ENCODE measurements around the gene LRRC59.

Gene LRRC59

GRCh38 chr17:50347117-50347893 is 50.0 kb downstream of the LRRC59 start:
- DNase-seq (ENCODE audit: extremely low read depth, low read depth) = no peak

DNA sequence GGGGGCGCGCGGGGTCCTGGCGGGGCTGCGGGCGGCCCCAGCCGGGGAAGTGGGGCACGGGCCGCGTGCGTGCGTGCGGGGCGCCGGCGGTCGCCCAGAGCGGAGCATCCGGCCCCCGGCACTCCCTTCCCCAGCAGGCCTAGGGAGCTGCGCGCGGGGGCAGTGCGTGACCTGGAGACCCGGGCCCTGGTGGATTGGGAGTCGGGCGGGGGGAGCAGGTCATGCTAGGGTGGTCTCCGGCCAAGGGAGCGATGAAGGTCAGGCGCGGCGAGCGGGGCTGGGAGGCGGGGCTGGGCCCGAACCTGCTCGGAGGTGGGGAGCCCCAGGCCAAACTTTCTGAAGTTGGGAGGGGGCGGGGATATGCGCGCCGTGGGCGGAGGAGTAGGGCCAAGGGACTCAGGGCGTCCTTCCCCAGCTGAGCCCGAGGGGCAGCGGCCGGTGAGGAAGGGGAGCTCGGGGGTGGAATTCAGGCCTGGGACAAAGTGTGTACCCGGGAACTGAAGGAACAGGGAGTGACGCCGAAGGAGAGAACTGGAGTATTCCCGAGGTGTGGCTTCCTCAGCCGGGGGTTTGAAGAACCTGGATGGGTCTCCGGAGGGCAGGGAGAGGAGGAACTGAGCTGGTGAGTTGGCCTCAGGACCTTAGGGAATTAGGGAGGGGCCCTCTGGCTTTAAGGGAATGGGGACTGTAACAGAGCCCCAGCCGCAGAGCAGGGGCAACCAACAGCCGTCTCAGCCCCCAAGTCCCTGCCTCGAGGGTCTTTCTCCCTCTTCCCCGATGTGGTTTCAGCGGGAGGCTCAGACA is 50.8 kb downstream of the LRRC59 start:
- TF ChIP-seq CTCF (IDR thresholded peaks at IDR 0.05; ENCODE audit: low read depth, low read length) = no peak
- DNase-seq (ENCODE audit: extremely low read depth, low read depth) = no peak

More at GRCh38 chr17:50347117-50347893, 50.0 kb downstream of the LRRC59 start:
- no peak for TF ChIP-seq CTCF (IDR thresholded peaks at IDR 0.05; ENCODE audit: low read depth, low read length)

- DNase-seq (ENCODE audit: extremely low read depth, low read depth) = peak; percentile 43
- TF ChIP-seq CTCF (IDR thresholded peaks at IDR 0.05; ENCODE audit: low read depth, low read length) = no peak
These were observed 51.7 kb downstream of the LRRC59 start, which contains the start of gene XYLT2 for GRCh38 chr17:50345432-50346312. Gene XYLT2 (plus strand): TSS chr17:50346126. CDS start chr17:50346141, 15 bp downstream.

- TF ChIP-seq CTCF (IDR thresholded peaks at IDR 0.05; ENCODE audit: low read depth, low read length) = no peak
- DNase-seq (ENCODE audit: extremely low read depth, low read depth) = no peak
These were observed 52.5 kb downstream of the LRRC59 start for GRCh38 chr17:50344731-50345365.

DNA sequence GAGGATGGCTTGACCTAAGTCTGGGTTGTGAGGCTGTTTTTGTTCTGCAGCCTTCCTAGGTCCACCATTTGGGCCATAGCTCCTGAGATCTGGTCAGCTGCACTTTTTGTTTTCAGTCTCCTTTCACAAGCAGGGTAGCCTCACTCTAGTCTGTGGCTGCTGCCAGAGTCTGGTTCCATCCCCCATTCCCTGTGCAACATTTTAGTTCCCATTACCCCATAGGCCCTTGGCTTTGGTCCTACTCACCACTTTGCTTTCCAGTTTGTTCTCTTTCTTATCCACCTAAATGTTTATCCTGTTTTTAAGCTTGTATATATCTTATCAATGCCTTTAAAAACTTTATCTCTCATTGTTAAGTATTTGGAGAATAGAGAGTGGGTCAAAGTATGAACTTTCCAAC is 57.9 kb downstream of the LRRC59 start:
- TF ChIP-seq CTCF (IDR thresholded peaks at IDR 0.05; ENCODE audit: low read depth, low read length) = no peak
- DNase-seq (ENCODE audit: extremely low read depth, low read depth) = no peak

DNA sequence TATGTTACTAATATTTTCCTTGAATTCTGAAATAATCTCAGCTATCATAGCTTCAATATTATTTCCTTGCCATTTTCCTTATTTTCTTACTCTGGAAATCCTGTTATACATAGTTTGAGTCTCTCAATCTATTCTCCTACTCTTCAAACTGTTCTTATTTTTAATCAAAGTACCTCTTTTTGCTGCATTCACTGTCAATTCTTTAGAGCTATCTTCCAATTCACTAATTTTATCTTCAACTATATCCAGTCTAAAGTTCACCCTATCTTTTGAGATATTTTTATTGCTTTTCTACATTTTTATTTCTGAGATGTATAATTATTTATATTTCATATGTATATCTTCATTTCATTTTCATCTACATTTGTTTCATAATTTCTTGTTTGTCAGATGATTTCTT is 58.7 kb downstream of the LRRC59 start:
- DNase-seq (ENCODE audit: extremely low read depth, low read depth) = no peak
- TF ChIP-seq CTCF (IDR thresholded peaks at IDR 0.05; ENCODE audit: low read depth, low read length) = no peak

All from AG09319 (cell line).